GM12878 (cell line): ENCODE data around the gene REEP1. TPM values are rescaled to one million over a fixed set of nuclear protein-coding genes. Genes with fewer than 3 reads are reported as not detected.
A peak's percentile ranks its signal among the peaks of the same experiment; 100 is the strongest.

Experiments
- ATAC-seq: fragments of 200-7000 bp; cut with Tn5 transposase; 3 replicates; pipeline ENCODE4 v1.9.1; 2020; ENCODE audit warnings: mild to moderate bottlenecking, moderate library complexity
- BruUV-seq: library from RNA; stranded (reverse); fragments of 400-500 nt; replicated peaks from 2 replicates; lab custom pipeline; 2021; lab: Mats Ljungman, UMichigan
- CTCF ChIA-PET: fragments of 300-600 bp; sonication (Branson Sonifier 250); formaldehyde crosslinking; extraction: SDS; loops from one replicate; lab custom pipeline; 2021; ENCODE audit warnings: inconsistent platforms; lab: Yijun Ruan, JAX
- POLR2A ChIA-PET: fragments of 350-600 bp; formaldehyde crosslinking; extraction: SDS; loops from one replicate; lab custom pipeline; 2021; ENCODE audit warnings: inconsistent platforms; lab: Charles Lee
- RAD21 ChIA-PET: fragments of 300-600 bp; sonication (Branson Sonifier 250); formaldehyde crosslinking; loops from one replicate; lab custom pipeline; 2023; ENCODE audit warnings: antibody characterized with exemption; ENCODE audit not compliant: unreplicated experiment; lab: Charles Lee
- SMC1A ChIA-PET: fragments of 300-600 bp; sonication (Branson Sonifier 250); formaldehyde crosslinking; loops from one replicate; lab custom pipeline; 2023; ENCODE audit not compliant: unreplicated experiment, uncharacterized antibody; lab: Charles Lee
- DNase-seq: peaks from one replicate; pipeline ENCODE4 v3.0.0-alpha.2; 2011; ENCODE audit warnings: low read depth, low spot score
- FAIRE-seq: peaks from 3 replicates; lab custom pipeline; 2011; peaks lifted over from hg19 to GRCh38; lab: Jason Lieb, UNC
- H2AFZ ChIP-seq: 2 replicates; pipeline ENCODE4 v1.6.0; 2011; ENCODE audit warnings: low read depth, low read length, control low read depth; ENCODE audit not compliant: control insufficient read depth
- H3K27ac ChIP-seq: 2 replicates; pipeline ENCODE4 v1.5.1; 2011; ENCODE audit warnings: control low read depth; ENCODE audit not compliant: control insufficient read depth, insufficient read depth
- H3K27me3 ChIP-seq, 2 experiments: replicated peaks in 1 of 2; 2 replicates each; pipeline versions ENCODE4 v1.6.0 to v1.6.1; 2011; ENCODE audit warnings: low read length in 1 of 2; ENCODE audit not compliant: control insufficient read depth in 2 of 2, insufficient read depth in 2 of 2
- H3K36me3 ChIP-seq, 2 experiments: 2 replicates each; pipeline ENCODE4 v1.5.1; 2011; ENCODE audit warnings: low read length in 1 of 2; ENCODE audit not compliant: control insufficient read depth in 2 of 2, insufficient read depth in 2 of 2
- H3K4me1 ChIP-seq: 2 replicates; pipeline ENCODE4 v1.6.1; 2011; ENCODE audit warnings: mild to moderate bottlenecking, low read length, moderate library complexity, mixed read lengths; ENCODE audit not compliant: control insufficient read depth, insufficient read depth
- H3K4me2 ChIP-seq: 2 replicates; pipeline ENCODE4 v1.6.0; 2011; ENCODE audit warnings: control low read depth; ENCODE audit not compliant: control insufficient read depth, insufficient read depth
- H3K4me3 ChIP-seq: fragments of 200-600 bp; sonication (generic); 2 replicates; pipeline ENCODE4 v1.5.1; 2016
- H3K79me2 ChIP-seq: 2 replicates; pipeline ENCODE4 v1.6.0; 2011; ENCODE audit warnings: low read length; ENCODE audit not compliant: control insufficient read depth, insufficient read depth
- H3K9ac ChIP-seq: 2 replicates; pipeline ENCODE4 v1.8.0; 2011; ENCODE audit warnings: low read length, control low read depth, mixed read lengths; ENCODE audit not compliant: control insufficient read depth, insufficient read depth
- H3K9me3 ChIP-seq: replicated peaks from 3 replicates; pipeline ENCODE4 v1.5.1; 2011; ENCODE audit warnings: mild to moderate bottlenecking, low read length; ENCODE audit not compliant: control insufficient read depth, insufficient read depth
- H4K20me1 ChIP-seq: 2 replicates; pipeline ENCODE4 v1.6.0; 2011; ENCODE audit not compliant: control insufficient read depth, insufficient read depth
- CEBPB ChIP-seq, 2 experiments: fragments of 150-350 bp in 1 of 2; IDR thresholded peaks; 2 replicates each; pipeline ENCODE4 v1.6.1; 2012 to 2014; ENCODE audit warnings: low read depth in 2 of 2, low read length in 2 of 2, borderline replicate concordance in 1 of 2, inconsistent platforms in 1 of 2
- EZH2 ChIP-seq: IDR thresholded peaks from 2 replicates; pipeline ENCODE4 v1.6.1; 2012; ENCODE audit warnings: low read depth, mild to moderate bottlenecking, control low read depth, inconsistent platforms, low read length, borderline replicate concordance; ENCODE audit not compliant: control insufficient read depth
- HDAC6 ChIP-seq: fragments of 200-600 bp; sonication (generic); IDR thresholded peaks from one replicate; pipeline ENCODE4 v1.8.0; 2017; ENCODE audit warnings: antibody characterized with exemption; ENCODE audit not compliant: unreplicated experiment
- KDM1A ChIP-seq: fragments of 200-600 bp; sonication (generic); IDR thresholded peaks from 2 replicates; pipeline ENCODE4 v1.6.1; 2016; ENCODE audit warnings: borderline replicate concordance
- NR2F1 ChIP-seq: fragments of 450-650 bp; conservative IDR thresholded peaks from 2 replicates; pipeline ENCODE4 v1.6.1; 2017; ENCODE audit warnings: mild to moderate bottlenecking
- POLR2AphosphoS5 ChIP-seq: IDR thresholded peaks from 2 replicates; pipeline ENCODE4 v1.6.1; 2011; ENCODE audit warnings: mild to moderate bottlenecking, low read length, inconsistent platforms
- SMAD5 ChIP-seq: IDR thresholded peaks from 2 replicates; pipeline ENCODE4 v1.6.1; 2016; ENCODE audit warnings: antibody characterized with exemption, low read depth
- SP1 ChIP-seq: IDR thresholded peaks from one replicate; pipeline ENCODE4 v1.6.1; 2011; ENCODE audit warnings: low read depth, low read length
- WGBS: methylation state at CpG from one replicate; pipeline ENCODE4 v1.1.6; 2016; ENCODE audit warnings: low lambda C conversion rate; ENCODE audit not compliant: insufficient replicate concordance, insufficient coverage; ENCODE audit errors: missing lambda C conversion rate; 5-methylcytosine and 5-hydroxymethylcytosine counted together
- in situ Hi-C: fragments of 300-500 bp; cut with MboI; formaldehyde crosslinking; loops from 9 replicates; pipeline ENCODE4 v1.14.3; 2018; ENCODE audit warnings: mixed read lengths
- intact Hi-C: fragments of 100-400 bp; cut with micrococcal nuclease; formaldehyde crosslinking; loops from one replicate; pipeline ENCODE4 v1.14.2; 2022; ENCODE audit not compliant: unreplicated experiment
- polyA plus RNA-seq, 11 experiments: library from polyadenylated mRNA; depleted of rRNA in 4 of 11; unstranded in 6 of 11; stranded (reverse) in 5 of 11; fragments of >200 nt; fragmentation: Nextera tagmentation in 4 of 11; fragmentation: Illumina TruSeq in 1 of 11; extraction: Ambion mirVana in 4 of 11; extraction: Trizol in 1 of 11; gene quantifications; 1 replicate in 1 of 11; 2 replicates in 10 of 11; pipeline versions ENCODE4 v1.2.1 to v1.2.3, GENCODE V29; 2011 to 2016; ENCODE audit warnings: inconsistent platforms in 2 of 11, missing spikeins in 2 of 11, low read depth in 1 of 11
- total RNA-seq, 4 experiments: library from RNA; depleted of rRNA in 3 of 4; stranded (reverse); fragments of >200 nt in 3 of 4; fragmentation: Illumina TruSeq in 1 of 4; extraction: Trizol in 1 of 4; gene quantifications; 2 replicates each; pipeline versions ENCODE4 v1.2.1 to v1.2.3, GENCODE V29; 2013 to 2021
- TF ChIP-seq, protein P1 (sequence below): fragments of 450-650 bp; IDR thresholded peaks from 2 replicates; pipeline ENCODE4 v1.6.1; 2018; ENCODE audit warnings: mild to moderate bottlenecking, low read depth, moderate library complexity; ENCODE audit not compliant: partially characterized antibody
- TF ChIP-seq, protein P2 (sequence below): fragments of 450-650 bp; IDR thresholded peaks from 2 replicates; pipeline ENCODE4 v1.6.1; 2017; ENCODE audit warnings: borderline replicate concordance
- TF ChIP-seq, protein P3 (sequence below): fragments of 450-650 bp; formaldehyde crosslinking; IDR thresholded peaks from 2 replicates; pipeline ENCODE4 v1.4.0; 2022; ENCODE audit warnings: mild to moderate bottlenecking, moderate library complexity

The REEP1 gene
- total and polyA plus RNA-seq, 10 of the 15 experiments (the other 5 are each of a cell fraction or from before 2014, with no cell fraction given) = 0.02 to 0.30 (median 0.09) TPM; not detected in 1

DNA sequence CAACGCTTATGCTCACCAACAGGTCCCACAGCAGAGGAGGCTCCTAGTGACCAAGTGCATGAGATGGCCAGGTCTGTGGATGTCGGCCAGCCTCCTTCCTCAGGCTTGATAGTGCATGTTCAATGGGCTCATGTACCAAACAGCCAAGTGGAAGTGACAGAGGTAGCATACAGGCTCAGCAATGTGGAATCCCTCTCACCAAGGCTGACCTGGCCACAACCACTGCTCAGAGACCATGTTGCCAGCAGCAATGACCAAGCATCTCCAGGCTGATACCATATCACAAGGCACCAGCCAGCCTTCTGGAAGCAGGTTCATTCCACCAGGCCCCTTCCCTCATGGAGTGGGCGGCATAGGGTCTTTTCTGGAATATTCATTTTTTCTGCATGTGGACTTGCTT is 61.5 kb downstream of the REEP1 start:
- 65% methylated on average over 3 of the region's 3 CpGs for WGBS
- in situ Hi-C loops = no loop called here

More for the DNA sequence above, 61.5 kb downstream of the REEP1 start:
- H2AFZ ChIP-seq = peak overlapping the region; percentile 37
- no peaks in the 10 kb centered on the region for H3K27me3 ChIP-seq
- no peak overlapping the region for H3K4me3 ChIP-seq
- ChIA-PET POLR2A (interaction anchor here (1.5 to 2.8 kb wide), 2 partner anchors 9 to 51 kb away, joined by 3 to 21 read pairs; no protein-coding TSS in a partner anchor), CTCF (interaction anchor here (1.5 to 2.3 kb wide), 4 partner anchors 16 to 32 kb away, joined by 3 to 8 read pairs (median 6); no protein-coding TSS in a partner anchor), RAD21 (interaction anchor here (1.9 to 3.0 kb wide), 3 partner anchors 32 to 50 kb away, joined by 8 to 18 read pairs (median 14); no protein-coding TSS in a partner anchor), SMC1A (interaction anchor here (1.0 to 2.1 kb wide), 7 partner anchors 10 to 93 kb away, joined by 3 to 7 read pairs (median 4); no protein-coding TSS in a partner anchor)
- DNase-seq = no peak
- intact Hi-C loops = no loop called here
- H3K9me3 ChIP-seq = peaks cover 8% of the 10 kb centered on the region; the same call in 2 of the 3 replicates
- no peaks in the 10 kb centered on the region for H3K79me2 ChIP-seq
- H3K4me1 ChIP-seq = peaks cover 28% of the 10 kb centered on the region
- H3K36me3 ChIP-seq = no peaks in the 10 kb centered on the region
- no peak for FAIRE-seq
- H4K20me1 ChIP-seq = no peaks in the 10 kb centered on the region
- H3K4me2 ChIP-seq = no peak overlapping the region
- no TSS peak for BruUV-seq
- H3K9ac ChIP-seq = no peak overlapping the region
- TF ChIP-seq, protein P1, sequence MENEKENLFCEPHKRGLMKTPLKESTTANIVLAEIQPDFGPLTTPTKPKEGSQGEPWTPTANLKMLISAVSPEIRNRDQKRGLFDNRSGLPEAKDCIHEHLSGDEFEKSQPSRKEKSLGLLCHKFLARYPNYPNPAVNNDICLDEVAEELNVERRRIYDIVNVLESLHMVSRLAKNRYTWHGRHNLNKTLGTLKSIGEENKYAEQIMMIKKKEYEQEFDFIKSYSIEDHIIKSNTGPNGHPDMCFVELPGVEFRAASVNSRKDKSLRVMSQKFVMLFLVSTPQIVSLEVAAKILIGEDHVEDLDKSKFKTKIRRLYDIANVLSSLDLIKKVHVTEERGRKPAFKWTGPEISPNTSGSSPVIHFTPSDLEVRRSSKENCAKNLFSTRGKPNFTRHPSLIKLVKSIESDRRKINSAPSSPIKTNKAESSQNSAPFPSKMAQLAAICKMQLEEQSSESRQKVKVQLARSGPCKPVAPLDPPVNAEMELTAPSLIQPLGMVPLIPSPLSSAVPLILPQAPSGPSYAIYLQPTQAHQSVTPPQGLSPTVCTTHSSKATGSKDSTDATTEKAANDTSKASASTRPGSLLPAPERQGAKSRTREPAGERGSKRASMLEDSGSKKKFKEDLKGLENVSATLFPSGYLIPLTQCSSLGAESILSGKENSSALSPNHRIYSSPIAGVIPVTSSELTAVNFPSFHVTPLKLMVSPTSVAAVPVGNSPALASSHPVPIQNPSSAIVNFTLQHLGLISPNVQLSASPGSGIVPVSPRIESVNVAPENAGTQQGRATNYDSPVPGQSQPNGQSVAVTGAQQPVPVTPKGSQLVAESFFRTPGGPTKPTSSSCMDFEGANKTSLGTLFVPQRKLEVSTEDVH = no peak
- no peak for TF ChIP-seq HDAC6
- TF ChIP-seq, protein P2, sequence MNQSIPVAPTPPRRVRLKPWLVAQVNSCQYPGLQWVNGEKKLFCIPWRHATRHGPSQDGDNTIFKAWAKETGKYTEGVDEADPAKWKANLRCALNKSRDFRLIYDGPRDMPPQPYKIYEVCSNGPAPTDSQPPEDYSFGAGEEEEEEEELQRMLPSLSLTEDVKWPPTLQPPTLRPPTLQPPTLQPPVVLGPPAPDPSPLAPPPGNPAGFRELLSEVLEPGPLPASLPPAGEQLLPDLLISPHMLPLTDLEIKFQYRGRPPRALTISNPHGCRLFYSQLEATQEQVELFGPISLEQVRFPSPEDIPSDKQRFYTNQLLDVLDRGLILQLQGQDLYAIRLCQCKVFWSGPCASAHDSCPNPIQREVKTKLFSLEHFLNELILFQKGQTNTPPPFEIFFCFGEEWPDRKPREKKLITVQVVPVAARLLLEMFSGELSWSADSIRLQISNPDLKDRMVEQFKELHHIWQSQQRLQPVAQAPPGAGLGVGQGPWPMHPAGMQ = no peak
- TF ChIP-seq SMAD5 = no peak
- no peak for TF ChIP-seq EZH2
- TF ChIP-seq, protein P3, sequence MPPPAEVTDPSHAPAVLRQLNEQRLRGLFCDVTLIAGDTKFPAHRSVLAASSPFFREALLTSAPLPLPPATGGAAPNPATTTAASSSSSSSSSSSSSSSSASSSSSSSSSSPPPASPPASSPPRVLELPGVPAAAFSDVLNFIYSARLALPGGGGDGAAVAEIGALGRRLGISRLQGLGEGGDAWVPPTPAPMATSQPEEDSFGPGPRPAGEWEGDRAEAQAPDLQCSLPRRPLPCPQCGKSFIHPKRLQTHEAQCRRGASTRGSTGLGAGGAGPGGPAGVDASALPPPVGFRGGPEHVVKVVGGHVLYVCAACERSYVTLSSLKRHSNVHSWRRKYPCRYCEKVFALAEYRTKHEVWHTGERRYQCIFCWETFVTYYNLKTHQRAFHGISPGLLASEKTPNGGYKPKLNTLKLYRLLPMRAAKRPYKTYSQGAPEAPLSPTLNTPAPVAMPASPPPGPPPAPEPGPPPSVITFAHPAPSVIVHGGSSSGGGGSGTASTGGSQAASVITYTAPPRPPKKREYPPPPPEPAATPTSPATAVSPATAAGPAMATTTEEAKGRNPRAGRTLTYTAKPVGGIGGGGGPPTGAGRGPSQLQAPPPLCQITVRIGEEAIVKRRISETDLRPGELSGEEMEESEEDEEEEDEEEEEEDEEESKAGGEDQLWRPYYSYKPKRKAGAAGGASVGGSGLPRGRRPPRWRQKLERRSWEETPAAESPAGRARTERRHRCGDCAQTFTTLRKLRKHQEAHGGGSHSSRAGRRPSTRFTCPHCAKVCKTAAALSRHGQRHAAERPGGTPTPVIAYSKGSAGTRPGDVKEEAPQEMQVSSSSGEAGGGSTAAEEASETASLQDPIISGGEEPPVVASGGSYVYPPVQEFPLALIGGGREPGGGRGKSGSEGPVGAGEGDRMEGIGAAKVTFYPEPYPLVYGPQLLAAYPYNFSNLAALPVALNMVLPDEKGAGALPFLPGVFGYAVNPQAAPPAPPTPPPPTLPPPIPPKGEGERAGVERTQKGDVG (CRISPR knock-in tag) = no peak
- TF ChIP-seq NR2F1 = no peak
- TF ChIP-seq CEBPB (IDR thresholded peaks at IDR 0.05; ENCODE audit: borderline replicate concordance in 1 of 2, low read depth in 2 of 2, low read length in 2 of 2) = no peak
- TF ChIP-seq KDM1A = no peak
- no peak for TF ChIP-seq POLR2AphosphoS5
- TF ChIP-seq SP1 = no peak
- no peak for ATAC-seq
- H3K27ac ChIP-seq = no peak overlapping the region
